Globus pallidus (tissue), 1 donor: ENCODE results near the gene KCNC3.
A peak's percentile ranks its signal among the peaks of the same experiment; 100 is the strongest.
"Not testable (repeated sequence)": the region's sequence is repeated elsewhere in the genome, so short reads cannot be mapped to it uniquely, and the experiment has no call there.

Experiments
- DNase-seq: peaks from one replicate; pipeline ENCODE4 v3.0.0-alpha.2; 2015; ENCODE audit warnings: low spot score

The KCNC3 gene

GRCh38 chr19:50353487-50353880, 24.3 kb upstream of the KCNC3 start:
- DNase-seq: not testable (repeated sequence)

- no peak for DNase-seq
These were observed 23.1 kb upstream of the KCNC3 start for GRCh38 chr19:50352242-50352641.

- no peak for DNase-seq
These were observed 20.3 kb upstream of the KCNC3 start for GRCh38 chr19:50349277-50350057.

GRCh38 chr19:50347089-50347581, 18.0 kb upstream of the KCNC3 start:
- DNase-seq: not testable (repeated sequence)

GRCh38 chr19:50344661-50345318, 15.6 kb upstream of the KCNC3 start:
- DNase-seq: peak; percentile 52

- no peak for DNase-seq
These were observed 12.0 kb upstream of the KCNC3 start for GRCh38 chr19:50341091-50341564.

GRCh38 chr19:50340331-50340730, 11.2 kb upstream of the KCNC3 start:
- DNase-seq: no peak

- not testable (repeated sequence) for DNase-seq
These were observed 7.9 kb upstream of the KCNC3 start for GRCh38 chr19:50337031-50337430.

GRCh38 chr19:50334741-50335421, 5.7 kb upstream of the KCNC3 start:
- DNase-seq: no peak

GRCh38 chr19:50333737-50334617, 4.8 kb upstream of the KCNC3 start:
- no peak for DNase-seq

- DNase-seq: peak; percentile 94
These were observed 4.1 kb upstream of the KCNC3 start for GRCh38 chr19:50333235-50333736.

GRCh38 chr19:50332244-50333038, 3.3 kb upstream of the KCNC3 start:
- peak; percentile 39 for DNase-seq

- no peak for DNase-seq
These were observed 2.7 kb upstream of the KCNC3 start for GRCh38 chr19:50331994-50332243.

- DNase-seq: no peak
These were observed 2.2 kb upstream of the KCNC3 start for GRCh38 chr19:50331221-50331993.

- peak; percentile 91 for DNase-seq
These were observed 1.3 kb upstream of the KCNC3 start for GRCh38 chr19:50330365-50331078.

- DNase-seq: not testable (repeated sequence)
These were observed 733 bp upstream of the KCNC3 start for GRCh38 chr19:50329926-50330294.

GRCh38 chr19:50328873-50329145, 368 bp downstream of the KCNC3 start:
- DNase-seq: no peak

- no peak for DNase-seq
These were observed 829 bp downstream of the KCNC3 start for GRCh38 chr19:50328224-50328872.
